SJCRH30 (cell line): ENCODE measurements around the gene IFT20. TPM values are rescaled to one million over a fixed set of nuclear protein-coding genes. Genes with fewer than 3 reads are reported as not detected.
"Not testable (repeated sequence)": the region's sequence is repeated elsewhere in the genome, so short reads cannot be mapped to it uniquely, and the experiment has no call there.

ENCODE experiments used
- DNase-seq, 2 experiments: peaks; one replicate each; pipeline ENCODE4 v3.0.0-alpha.2; 2015 to 2020
- H3K27ac ChIP-seq: fragments of 250-450 bp; sonication (Bioruptor Pico); 2 replicates; pipeline ENCODE4 v1.5.1; 2020; ENCODE audit warnings: mild to moderate bottlenecking, moderate library complexity
- H3K27me3 ChIP-seq: fragments of 250-450 bp; sonication (Bioruptor Pico); 2 replicates; pipeline ENCODE4 v1.5.1; 2020; ENCODE audit warnings: mild to moderate bottlenecking, moderate library complexity
- H3K36me3 ChIP-seq: fragments of 250-450 bp; sonication (Bioruptor Pico); 2 replicates; pipeline ENCODE4 v1.5.1; 2020; ENCODE audit warnings: mild to moderate bottlenecking, moderate library complexity
- H3K4me1 ChIP-seq: fragments of 250-450 bp; sonication (Bioruptor Pico); 2 replicates; pipeline ENCODE4 v1.5.1; 2020; ENCODE audit warnings: mild to moderate bottlenecking, moderate library complexity
- H3K4me3 ChIP-seq: fragments of 250-450 bp; sonication (Bioruptor Pico); 2 replicates; pipeline ENCODE4 v1.5.1; 2020; ENCODE audit warnings: mild to moderate bottlenecking, moderate library complexity
- H3K9me3 ChIP-seq: fragments of 250-450 bp; sonication (Bioruptor Pico); replicated peaks from 2 replicates; pipeline ENCODE4 v1.5.1; 2020; ENCODE audit warnings: mild to moderate bottlenecking, moderate library complexity
- total RNA-seq: library from RNA; depleted of rRNA; stranded (reverse); fragments of >200 nt; shearing (Covaris generic); gene quantifications from 2 replicates; pipeline ENCODE4 v1.2.3, GENCODE V29; 2014

Gene IFT20
- total RNA-seq, 1 experiment from 2014 or later: 33.2 TPM

DNA sequence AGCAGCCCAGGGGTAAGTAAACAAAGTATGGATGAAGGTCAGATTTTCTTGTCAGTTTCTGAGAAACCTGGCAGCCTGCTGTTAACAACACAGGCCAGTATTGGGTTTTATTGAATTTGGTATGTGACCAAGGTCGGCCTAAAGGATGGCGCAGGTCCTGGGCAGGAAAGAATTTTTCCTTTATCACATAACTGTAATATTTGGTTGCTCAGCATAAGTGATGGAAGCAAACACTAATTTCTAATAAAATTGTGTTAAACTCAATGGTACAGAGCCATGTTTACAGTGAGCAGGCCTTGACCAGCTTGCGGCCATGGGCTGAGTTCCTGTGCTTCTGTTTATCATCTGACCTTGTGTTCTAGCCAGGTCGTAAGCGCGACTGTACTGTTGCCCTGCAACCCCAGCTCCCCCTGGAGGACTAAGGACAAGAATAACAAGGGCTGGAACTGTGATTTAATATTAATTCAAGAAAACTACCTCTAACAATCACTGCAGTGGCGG is 11.5 kb upstream of the IFT20 start:
- H3K36me3 ChIP-seq: peaks cover 75% of the 10 kb centered on the region

DNA sequence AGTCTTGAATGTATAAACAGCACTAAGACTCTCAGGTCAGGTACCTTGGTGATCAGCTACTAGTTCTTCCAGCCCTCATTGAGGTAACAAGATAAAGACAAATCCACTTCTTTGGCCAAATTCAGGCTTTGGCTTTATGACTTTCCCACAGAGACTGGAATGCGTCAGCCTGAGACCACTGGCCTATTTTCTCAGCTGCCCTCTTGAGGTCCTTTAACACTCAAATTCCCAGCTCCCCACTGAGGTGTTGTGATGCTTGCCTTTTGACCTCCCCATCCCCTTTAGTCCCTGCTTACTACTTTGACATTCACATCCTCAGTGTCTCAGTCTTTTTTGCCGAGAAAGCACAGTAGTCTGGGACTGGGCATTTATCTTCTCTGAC is 10.9 kb upstream of the IFT20 start:
- Histone ChIP-seq H3K9me3 (no peaks in the 10 kb centered on the region), H3K36me3 (peaks cover 74% of the 10 kb centered on the region), H3K4me1 (no peaks in the 10 kb centered on the region), H3K4me3 (no peak overlapping the region), H3K27ac (no peak overlapping the region), H3K27me3 (no peaks in the 10 kb centered on the region)
- DNase-seq: no peak

More for the DNA sequence above, 11.5 kb upstream of the IFT20 start:
- peak in 1 of 2 experiments; percentile 36 for DNase-seq
- H3K4me1 ChIP-seq: no peaks in the 10 kb centered on the region
- no peak overlapping the region for H3K27ac ChIP-seq
- no peak overlapping the region for H3K4me3 ChIP-seq
- no peaks in the 10 kb centered on the region for H3K27me3 ChIP-seq
- H3K9me3 ChIP-seq: no peaks in the 10 kb centered on the region

GRCh38 chr17:28345419-28346198 is 10.3 kb upstream of the IFT20 start:
- DNase-seq: no peak
- Histone ChIP-seq H3K27ac (no peak overlapping the region), H3K36me3 (peaks cover 74% of the 10 kb centered on the region), H3K27me3 (no peaks in the 10 kb centered on the region), H3K4me3 (no peak overlapping the region), H3K9me3 (no peaks in the 10 kb centered on the region), H3K4me1 (no peaks in the 10 kb centered on the region)

- Histone ChIP-seq H3K4me3 (no peak overlapping the region), H3K27me3 (no peaks in the 10 kb centered on the region), H3K27ac (no peak overlapping the region), H3K4me1 (no peaks in the 10 kb centered on the region), H3K9me3 (no peaks in the 10 kb centered on the region), H3K36me3 (peaks cover 66% of the 10 kb centered on the region)
- no peak for DNase-seq
Observed at GRCh38 chr17:28344435-28344901, 9.2 kb upstream of the IFT20 start.

DNA sequence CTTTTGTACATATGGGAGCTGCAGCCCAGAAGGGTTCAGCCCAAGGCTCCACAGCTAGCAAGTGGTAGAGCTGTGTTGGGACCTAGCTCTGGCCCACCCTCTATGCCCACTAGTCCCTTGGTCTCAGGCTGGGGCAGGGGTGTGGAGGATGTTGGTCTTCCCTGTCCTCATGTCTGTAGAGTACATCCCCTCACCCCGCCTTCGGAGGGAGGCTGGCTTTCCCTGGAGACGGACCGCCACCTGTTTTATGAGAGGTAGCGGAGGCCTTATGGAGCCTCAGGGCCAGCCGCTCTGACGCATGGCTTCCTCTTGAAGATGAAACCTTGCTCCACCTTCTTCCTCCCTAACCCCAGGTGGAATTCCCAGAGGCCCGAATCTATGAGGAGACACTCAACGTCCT is 8.7 kb upstream of the IFT20 start:
- Histone ChIP-seq H3K4me3 (no peak overlapping the region), H3K4me1 (no peaks in the 10 kb centered on the region), H3K36me3 (peaks cover 65% of the 10 kb centered on the region), H3K27me3 (no peaks in the 10 kb centered on the region), H3K27ac (no peak overlapping the region), H3K9me3 (no peaks in the 10 kb centered on the region)
- DNase-seq: no peak

GRCh38 chr17:28343491-28343932 is 8.2 kb upstream of the IFT20 start:
- Histone ChIP-seq H3K27me3 (no peaks in the 10 kb centered on the region), H3K4me1 (no peaks in the 10 kb centered on the region), H3K36me3 (peaks cover 60% of the 10 kb centered on the region), H3K9me3 (no peaks in the 10 kb centered on the region), H3K27ac (no peak overlapping the region), H3K4me3 (no peak overlapping the region)
- DNase-seq: no peak

DNA sequence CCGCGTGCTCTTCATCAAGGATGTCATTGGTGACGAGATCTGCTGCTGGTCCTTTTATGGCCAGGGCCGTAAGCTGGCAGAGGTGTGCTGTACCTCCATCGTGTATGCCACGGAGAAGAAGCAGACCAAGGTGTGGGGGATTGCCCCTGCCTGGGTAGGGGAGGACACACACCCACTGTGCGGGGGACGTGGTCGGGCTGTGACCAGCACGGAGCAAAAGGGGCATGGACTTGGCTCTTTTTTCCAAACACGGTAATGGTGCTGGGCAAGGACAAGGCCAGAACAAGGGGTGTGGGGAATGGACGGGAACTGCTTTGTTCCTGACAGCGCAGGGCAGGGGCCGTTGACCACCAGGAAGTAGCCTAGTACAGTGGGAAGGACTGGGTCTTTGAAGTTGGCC is 7.0 kb upstream of the IFT20 start:
- DNase-seq: no peak
- Histone ChIP-seq H3K36me3 (peaks cover 48% of the 10 kb centered on the region), H3K9me3 (no peaks in the 10 kb centered on the region)

GRCh38 chr17:28341516-28341915 is 6.2 kb upstream of the IFT20 start:
- Histone ChIP-seq H3K27ac (no peak overlapping the region), H3K9me3 (no peaks in the 10 kb centered on the region), H3K4me1 (peaks cover 4% of the 10 kb centered on the region; the same call in 1 of the 2 replicates), H3K4me3 (no peak overlapping the region), H3K36me3 (peaks cover 40% of the 10 kb centered on the region), H3K27me3 (no peaks in the 10 kb centered on the region)
- no peak for DNase-seq

More for the DNA sequence above, 7.0 kb upstream of the IFT20 start:
- Histone ChIP-seq H3K4me1 (no peaks in the 10 kb centered on the region; the same call in 1 of the 2 replicates), H3K27me3 (no peaks in the 10 kb centered on the region), H3K4me3 (no peak overlapping the region), H3K27ac (no peak overlapping the region)

DNA sequence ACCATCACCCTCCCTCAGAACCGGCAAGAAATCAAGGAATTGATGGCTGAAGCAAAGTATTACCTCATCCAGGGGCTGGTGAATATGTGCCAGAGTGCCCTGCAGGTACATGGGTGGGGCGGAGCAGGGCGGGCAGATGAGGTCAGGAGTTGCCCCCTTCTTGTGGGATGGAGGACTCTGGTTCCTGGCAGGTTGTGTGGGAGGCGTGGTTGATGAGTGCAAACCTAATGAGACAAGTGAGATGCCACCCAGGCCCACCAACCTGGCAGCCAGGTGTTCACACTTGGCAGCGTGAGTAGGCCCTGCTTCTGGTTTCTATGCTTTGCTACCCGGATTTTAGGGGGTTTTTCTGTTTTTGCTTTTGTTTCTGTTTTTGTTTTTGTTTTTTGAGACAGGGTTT is 5.1 kb upstream of the IFT20 start:
- peaks cover 6% of the 10 kb centered on the region; the same call in 1 of the 2 replicates for H3K4me1 ChIP-seq
- H3K4me3 ChIP-seq: no peak overlapping the region
- no peaks in the 10 kb centered on the region for H3K9me3 ChIP-seq
- no peaks in the 10 kb centered on the region for H3K27me3 ChIP-seq
- H3K36me3 ChIP-seq: peaks cover 29% of the 10 kb centered on the region
- DNase-seq: no peak
- H3K27ac ChIP-seq: no peak overlapping the region

DNA sequence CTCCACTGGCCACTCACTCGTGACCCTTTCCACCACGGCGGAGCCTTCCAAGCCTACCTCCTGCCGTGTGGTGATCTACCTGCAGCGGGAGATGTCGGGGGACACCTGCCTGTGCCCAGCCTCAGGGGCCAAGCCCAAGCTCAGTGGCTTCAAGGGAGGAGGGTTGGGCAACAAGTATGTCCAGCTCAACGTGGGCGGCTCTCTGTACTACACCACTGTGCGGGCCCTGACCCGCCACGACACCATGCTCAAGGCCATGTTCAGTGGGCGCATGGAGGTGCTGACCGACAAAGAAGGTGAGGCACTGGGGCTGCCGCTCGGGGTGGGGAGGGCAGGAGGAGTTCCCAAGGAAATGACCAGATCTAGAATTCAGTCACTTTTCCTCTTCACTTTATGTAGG is 4.2 kb upstream of the IFT20 start:
- DNase-seq: no peak
- H3K27ac ChIP-seq: no peak overlapping the region
- H3K27me3 ChIP-seq: no peaks in the 10 kb centered on the region
- peaks cover 7% of the 10 kb centered on the region; the same call in 1 of the 2 replicates for H3K4me1 ChIP-seq
- no peaks in the 10 kb centered on the region for H3K9me3 ChIP-seq
- H3K4me3 ChIP-seq: no peak overlapping the region
- peaks cover 23% of the 10 kb centered on the region for H3K36me3 ChIP-seq

DNA sequence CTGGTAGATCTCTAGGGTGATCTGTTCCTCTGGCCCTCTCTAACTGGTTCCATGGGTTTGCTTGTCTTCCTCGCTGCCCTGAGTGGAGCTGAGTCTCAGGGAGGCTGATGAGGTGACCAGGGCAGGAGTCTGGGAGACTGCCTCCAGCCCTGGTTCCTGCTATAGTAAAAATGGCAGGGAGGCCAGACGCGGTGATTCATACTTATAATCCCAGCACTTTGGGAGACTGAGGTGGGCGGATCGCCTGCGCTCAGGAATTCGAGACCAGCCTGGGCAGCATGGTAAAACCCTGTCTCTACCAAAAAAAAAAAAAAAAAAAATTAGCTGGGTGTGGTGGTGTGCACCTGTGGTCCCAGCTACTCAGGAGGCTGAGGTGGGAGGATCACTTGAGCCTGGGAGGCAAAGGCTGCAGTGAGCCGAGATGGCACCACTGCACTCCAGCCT is 3.5 kb upstream of the IFT20 start:
- H3K27me3 ChIP-seq, DNase-seq, H3K27ac ChIP-seq, H3K4me1 ChIP-seq, H3K9me3 ChIP-seq, H3K4me3 ChIP-seq: not testable (repeated sequence)
- peaks cover 23% of the 10 kb centered on the region for H3K36me3 ChIP-seq

- no peak for DNase-seq
- no peaks in the 10 kb centered on the region for H3K9me3 ChIP-seq
- H3K4me3 ChIP-seq: no peak overlapping the region
- no peaks in the 10 kb centered on the region for H3K27me3 ChIP-seq
- no peak overlapping the region for H3K27ac ChIP-seq
- peaks cover 23% of the 10 kb centered on the region for H3K36me3 ChIP-seq
- peaks cover 8% of the 10 kb centered on the region; the same call in 1 of the 2 replicates for H3K4me1 ChIP-seq
Observed at GRCh38 chr17:28338056-28338768, 2.9 kb upstream of the IFT20 start.

- Histone ChIP-seq H3K27ac (peak overlapping the region; percentile 65), H3K4me3 (peak overlapping the region; percentile 77), H3K4me1 (peaks cover 8% of the 10 kb centered on the region; the same call in 1 of the 2 replicates), H3K36me3 (peaks cover 8% of the 10 kb centered on the region), H3K27me3 (no peaks in the 10 kb centered on the region), H3K9me3 (no peaks in the 10 kb centered on the region)
- DNase-seq: peak; percentile 86 to 88
Observed at GRCh38 chr17:28335959-28336871, 943 bp upstream of the IFT20 start.

DNA sequence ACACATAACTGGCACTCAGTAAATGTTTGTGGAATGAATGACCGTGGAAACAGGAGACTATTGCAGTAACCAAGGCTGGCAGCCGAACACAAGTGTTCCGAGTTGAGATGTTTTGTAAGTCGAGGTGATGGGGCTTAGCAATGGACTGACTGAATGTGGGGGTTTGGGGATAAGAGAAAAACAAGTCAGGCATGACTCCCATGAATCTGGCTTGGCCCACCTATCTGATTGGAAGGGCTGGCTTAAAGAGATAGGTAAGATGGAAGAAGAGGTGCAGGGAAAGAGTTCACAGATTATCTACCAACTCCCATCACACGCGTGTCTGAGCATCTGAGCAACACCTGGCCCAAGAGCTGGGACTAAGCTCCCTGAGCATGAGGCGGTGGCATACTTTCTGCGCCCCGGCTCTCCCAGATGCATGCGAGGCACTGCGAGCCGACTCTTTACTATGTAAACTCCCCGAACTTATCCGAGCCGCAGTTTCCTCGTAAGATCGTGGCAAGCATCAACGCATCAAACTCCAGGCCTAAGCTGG is 539 bp downstream of the IFT20 start:
- H3K27ac ChIP-seq: no peak overlapping the region; the same call in 1 of the 2 replicates
- no peak for DNase-seq
- H3K36me3 ChIP-seq: peaks cover 3% of the 10 kb centered on the region; the same call in 1 of the 2 replicates
- H3K9me3 ChIP-seq: no peaks in the 10 kb centered on the region
- peak overlapping the region; percentile 77 for H3K4me3 ChIP-seq
- H3K27me3 ChIP-seq: no peaks in the 10 kb centered on the region
- H3K4me1 ChIP-seq: peaks cover 8% of the 10 kb centered on the region; the same call in 1 of the 2 replicates
